GM12873 (cell line): ENCODE results near the gene UBE2D3.

Experiments
- TF ChIP-seq, protein P1 (sequence below): IDR thresholded peaks from 2 replicates; pipeline ENCODE4 v1.5.1; 2012; ENCODE audit warnings: low read depth, mild to moderate bottlenecking, moderate library complexity, low read length, control low read depth; ENCODE audit not compliant: insufficient read depth; ENCODE audit errors: missing control alignments

UBE2D3 gene

DNA sequence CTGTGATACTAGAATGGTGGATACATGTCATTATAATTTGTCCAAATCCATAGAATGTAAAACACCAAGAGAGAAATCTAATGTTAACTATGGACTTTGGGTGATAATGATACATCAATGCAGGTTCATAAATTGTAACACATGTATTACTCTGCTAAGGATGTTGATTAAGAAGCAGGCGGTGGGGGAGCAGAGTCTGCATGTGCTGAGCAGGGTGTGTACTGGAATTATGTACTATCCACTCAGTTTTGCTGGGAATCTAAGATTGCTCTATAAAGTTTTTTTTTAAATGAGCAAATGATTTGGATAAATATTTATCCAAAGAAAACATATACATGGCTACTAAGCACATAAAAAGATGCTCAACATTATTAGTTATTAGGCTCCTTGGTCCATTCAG is 51.5 kb downstream of the UBE2D3 start:
- TF ChIP-seq, protein P1, sequence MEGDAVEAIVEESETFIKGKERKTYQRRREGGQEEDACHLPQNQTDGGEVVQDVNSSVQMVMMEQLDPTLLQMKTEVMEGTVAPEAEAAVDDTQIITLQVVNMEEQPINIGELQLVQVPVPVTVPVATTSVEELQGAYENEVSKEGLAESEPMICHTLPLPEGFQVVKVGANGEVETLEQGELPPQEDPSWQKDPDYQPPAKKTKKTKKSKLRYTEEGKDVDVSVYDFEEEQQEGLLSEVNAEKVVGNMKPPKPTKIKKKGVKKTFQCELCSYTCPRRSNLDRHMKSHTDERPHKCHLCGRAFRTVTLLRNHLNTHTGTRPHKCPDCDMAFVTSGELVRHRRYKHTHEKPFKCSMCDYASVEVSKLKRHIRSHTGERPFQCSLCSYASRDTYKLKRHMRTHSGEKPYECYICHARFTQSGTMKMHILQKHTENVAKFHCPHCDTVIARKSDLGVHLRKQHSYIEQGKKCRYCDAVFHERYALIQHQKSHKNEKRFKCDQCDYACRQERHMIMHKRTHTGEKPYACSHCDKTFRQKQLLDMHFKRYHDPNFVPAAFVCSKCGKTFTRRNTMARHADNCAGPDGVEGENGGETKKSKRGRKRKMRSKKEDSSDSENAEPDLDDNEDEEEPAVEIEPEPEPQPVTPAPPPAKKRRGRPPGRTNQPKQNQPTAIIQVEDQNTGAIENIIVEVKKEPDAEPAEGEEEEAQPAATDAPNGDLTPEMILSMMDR = no peak

DNA sequence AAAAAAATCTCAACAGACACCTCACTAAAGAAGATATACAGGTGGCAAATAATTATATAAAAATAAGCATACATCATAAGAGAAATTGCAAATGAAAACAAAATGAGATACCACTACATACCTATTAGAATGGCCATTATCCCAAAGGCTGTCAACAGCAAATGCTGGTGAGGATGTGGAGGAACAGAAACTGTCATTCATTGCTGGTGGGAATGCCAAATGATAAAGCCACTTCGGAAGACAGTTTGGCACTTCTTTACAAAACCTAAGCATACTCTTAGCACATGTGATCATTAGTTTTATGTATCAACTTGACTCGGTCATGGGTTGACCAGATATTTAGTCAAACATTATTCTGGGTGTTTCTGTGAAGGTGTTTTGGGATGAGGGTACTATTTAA is 53.1 kb downstream of the UBE2D3 start:
- TF ChIP-seq, protein P1 = no peak

DNA sequence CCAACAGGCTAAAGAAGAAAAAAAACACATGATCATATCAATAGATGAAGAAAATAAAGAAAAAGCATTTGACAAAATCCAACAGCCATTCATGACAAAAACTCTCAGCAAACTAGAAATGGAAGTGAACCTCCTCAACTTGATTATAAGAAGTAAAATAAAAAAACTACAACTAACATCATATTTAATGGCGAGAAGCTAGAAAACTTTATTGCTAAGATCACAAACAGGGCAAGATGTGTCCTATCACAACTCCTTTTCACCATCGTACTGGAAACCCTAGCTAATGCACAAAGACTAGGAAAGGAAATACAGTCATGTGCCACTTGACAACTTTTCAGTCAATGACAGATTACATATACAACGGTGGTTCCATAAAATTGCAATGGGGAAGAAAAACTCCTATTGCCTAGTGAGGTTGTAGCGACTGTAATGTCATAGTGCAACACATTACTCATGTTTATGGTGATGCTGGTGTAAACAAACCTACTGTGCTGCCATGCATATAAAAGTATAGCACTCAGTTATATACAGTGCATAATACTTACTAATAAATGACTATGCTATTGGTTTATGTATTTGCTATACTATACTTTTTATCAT is 54.5 kb downstream of the UBE2D3 start:
- TF ChIP-seq, protein P1 = no peak

DNA sequence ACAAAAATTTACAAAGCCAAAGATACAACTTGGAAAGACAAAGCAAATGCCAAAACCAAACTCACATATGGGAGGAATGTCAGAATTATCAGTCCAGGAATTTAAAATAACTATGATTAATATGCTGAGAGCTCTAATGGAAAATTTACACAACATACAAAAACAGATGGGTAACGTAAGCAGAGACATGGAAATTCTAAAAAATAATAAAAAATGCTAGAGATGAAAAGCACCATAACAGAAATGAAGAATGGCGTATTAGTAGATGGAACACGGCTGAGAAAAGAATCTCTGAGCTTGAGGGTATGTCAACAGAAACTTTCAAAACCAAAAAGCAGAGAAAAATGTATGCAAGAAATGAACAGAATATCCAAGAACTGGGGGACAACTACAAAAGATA is 62.5 kb downstream of the UBE2D3 start:
- TF ChIP-seq, protein P1 = no peak

DNA sequence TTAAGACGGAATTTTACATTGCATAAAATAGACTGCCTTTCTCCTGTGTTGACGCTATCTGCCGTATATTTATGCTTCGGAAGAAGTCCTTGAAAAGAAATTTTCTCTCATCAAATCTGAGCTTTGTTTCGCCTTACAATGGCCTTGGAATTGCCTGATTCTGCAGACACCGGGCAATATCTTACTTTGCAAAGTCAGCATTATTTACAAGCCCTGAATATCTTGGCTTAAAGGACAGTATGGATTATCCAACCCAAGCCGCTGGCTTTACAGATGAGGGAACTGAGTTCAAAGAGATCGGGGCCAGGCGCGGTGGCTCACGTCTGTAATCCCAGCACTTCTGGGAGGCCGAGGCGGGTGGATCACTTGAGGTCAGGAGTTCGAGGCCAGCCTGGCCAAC is 65.4 kb downstream of the UBE2D3 start:
- TF ChIP-seq, protein P1 = no peak

DNA sequence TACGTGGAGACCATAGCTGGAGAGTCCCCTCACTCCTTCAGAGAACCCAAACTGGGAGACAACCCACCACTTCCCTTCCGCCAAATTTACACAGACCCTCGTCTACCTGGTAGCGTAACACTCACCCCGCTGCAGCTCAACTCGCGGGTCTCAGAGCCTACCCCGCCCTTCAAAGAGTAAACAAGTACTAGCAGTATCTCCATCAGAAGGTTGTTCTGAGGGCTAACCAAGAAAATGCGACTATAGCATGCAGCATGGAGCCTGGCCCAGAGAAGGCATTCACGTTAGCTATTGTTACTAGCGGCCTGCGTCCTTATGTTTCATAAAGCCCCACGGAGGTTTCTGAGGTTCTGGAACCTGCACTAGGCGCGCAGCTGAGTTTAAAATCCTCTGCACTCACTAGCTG is 66.1 kb downstream of the UBE2D3 start:
- TF ChIP-seq, protein P1 = no peak

DNA sequence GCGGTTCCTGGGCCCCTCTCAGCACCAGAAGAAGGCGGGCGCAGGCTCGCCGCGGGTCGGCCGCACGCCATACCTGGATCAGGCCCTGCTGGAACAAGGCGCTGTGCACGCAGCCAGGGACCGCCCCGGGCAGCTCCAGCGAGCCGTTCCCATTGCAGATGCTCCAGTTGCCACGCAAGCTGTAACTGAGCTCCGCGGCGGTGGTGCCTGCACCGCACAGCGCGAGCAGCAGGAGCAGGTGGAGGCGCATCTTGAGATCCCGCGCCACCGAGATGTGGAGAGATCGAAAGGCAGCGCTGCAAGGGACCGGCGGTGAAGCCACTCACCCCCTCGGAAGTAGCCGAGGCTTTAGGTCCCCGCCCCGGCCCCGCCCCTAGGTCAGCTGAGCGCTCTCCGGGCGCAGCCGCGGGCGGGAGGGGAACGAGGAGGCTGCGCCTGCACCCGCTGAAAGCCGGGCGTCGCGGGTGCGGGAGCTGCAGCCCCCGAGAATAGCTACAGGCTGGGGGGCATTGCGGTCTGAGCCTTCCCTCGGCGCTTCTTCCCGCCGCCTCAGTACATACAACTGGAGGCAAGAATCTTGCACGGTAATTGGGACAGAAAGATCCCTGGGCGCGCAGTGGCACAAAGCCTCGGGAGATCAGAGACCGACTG is 66.6 kb downstream of the UBE2D3 start, which contains the start of gene MANBA:
TSS of gene MANBA (minus strand) at position 324 of the 651 bp plus-strand sequence. CDS start at position 250, 74 bp downstream.
- TF ChIP-seq, protein P1 = no peak
